Suprapubic skin (tissue), 4 donors: ENCODE results near the gene RNF217. TPM values are rescaled to one million over a fixed set of nuclear protein-coding genes. Genes with fewer than 3 reads are reported as not detected.
A peak's percentile ranks its signal among the peaks of the same experiment; 100 is the strongest.
"Not testable (repeated sequence)": the region's sequence is repeated elsewhere in the genome, so short reads cannot be mapped to it uniquely, and the experiment has no call there.

Experiments
- DNase-seq, 2 donors: peaks; one replicate each; pipeline ENCODE4 v3.0.0-alpha.2; 2019; ENCODE audit warnings: low spot score in 2 of 2
- H3K27ac ChIP-seq: fragments of 200-600 bp; sonication (generic); one replicate; pipeline ENCODE4 v1.5.1; 2019
- H3K27me3 ChIP-seq: fragments of 200-600 bp; sonication (generic); one replicate; pipeline ENCODE4 v1.5.1; 2019
- H3K36me3 ChIP-seq: fragments of 200-600 bp; sonication (generic); one replicate; pipeline ENCODE4 v1.5.1; 2019
- H3K4me1 ChIP-seq: fragments of 200-600 bp; sonication (generic); one replicate; pipeline ENCODE4 v1.5.1; 2019
- H3K4me3 ChIP-seq: fragments of 200-600 bp; sonication (generic); one replicate; pipeline ENCODE4 v1.5.1; 2019; ENCODE audit warnings: mild to moderate bottlenecking
- H3K9me3 ChIP-seq: fragments of 200-600 bp; sonication (generic); one replicate; pipeline ENCODE4 v1.5.1; 2019
- CTCF ChIP-seq, 2 donors: fragments of 200-600 bp in 1 of 2; fragments of 450-650 bp in 1 of 2; sonication (generic) in 1 of 2; IDR thresholded peaks; one replicate each; pipeline ENCODE4 v1.5.1; 2016 to 2019; ENCODE audit warnings: antibody characterized with exemption in 2 of 2, mild to moderate bottlenecking in 1 of 2, moderate library complexity in 1 of 2
- EP300 ChIP-seq: sonication (generic); formaldehyde crosslinking; IDR thresholded peaks from one replicate; pipeline ENCODE4 v1.6.1; 2017; ENCODE audit warnings: antibody characterized with exemption
- POLR2A ChIP-seq, 2 donors: fragments of 450-650 bp; IDR thresholded peaks; one replicate each; pipeline ENCODE4 v1.6.1; 2017; ENCODE audit warnings: antibody characterized with exemption in 2 of 2, mild to moderate bottlenecking in 2 of 2, moderate library complexity in 2 of 2
- POLR2AphosphoS5 ChIP-seq, 3 donors: sonication (generic); formaldehyde crosslinking; IDR thresholded peaks; one replicate each; pipeline ENCODE4 v1.6.1; 2017; ENCODE audit warnings: antibody characterized with exemption in 3 of 3
- WGBS: methylation state at CpG from one replicate; pipeline ENCODE4 v1.1.5; 2018; 5-methylcytosine and 5-hydroxymethylcytosine counted together
- total RNA-seq, 4 donors: library from RNA; depleted of rRNA; stranded (reverse); fragments of >200 nt; gene quantifications; one replicate each; pipeline ENCODE4 v1.1.0, GENCODE V29; 2016

The RNF217 gene
- total RNA-seq, 4 donors from 2014 or later = 32.3 to 55.1 (median 43.3) TPM

- 1% methylated on average over 21 of the region's 65 CpGs for WGBS
- H3K9me3 ChIP-seq = no peaks in the 10 kb centered on the region
- TF ChIP-seq POLR2AphosphoS5 (IDR thresholded peaks at IDR 0.05) (no peak), CTCF (IDR thresholded peaks at IDR 0.05) (no peak), EP300 (no peak), POLR2A (IDR thresholded peaks at IDR 0.05) (no peak)
- no peaks in the 10 kb centered on the region for H3K36me3 ChIP-seq
- peak overlapping the region; percentile 95 for H3K27ac ChIP-seq
- peaks cover 50% of the 10 kb centered on the region for H3K4me1 ChIP-seq
- no peaks in the 10 kb centered on the region for H3K27me3 ChIP-seq
- H3K4me3 ChIP-seq = peak overlapping the region; percentile 86
- peak in 1 of 2 donors; percentile 72 for DNase-seq
Observed at GRCh38 chr6:124962639-124963415, 590 bp downstream of the RNF217 start.

- H3K4me1 ChIP-seq = peaks cover 55% of the 10 kb centered on the region
- WGBS = 3% methylated on average over 9 of the region's 9 CpGs
- no peaks in the 10 kb centered on the region for H3K9me3 ChIP-seq
- H3K36me3 ChIP-seq = no peaks in the 10 kb centered on the region
- H3K27ac ChIP-seq = peak overlapping the region; percentile 95
- TF ChIP-seq POLR2A (IDR thresholded peaks at IDR 0.05) (no peak), CTCF (IDR thresholded peaks at IDR 0.05) (no peak), POLR2AphosphoS5 (IDR thresholded peaks at IDR 0.05) (no peak)
- no peaks in the 10 kb centered on the region for H3K27me3 ChIP-seq
- no peak for DNase-seq
- peak overlapping the region; percentile 86 for H3K4me3 ChIP-seq
Observed at GRCh38 chr6:124963416-124963785, 1.2 kb downstream of the RNF217 start.

- H3K36me3 ChIP-seq = no peaks in the 10 kb centered on the region
- no peaks in the 10 kb centered on the region for H3K27me3 ChIP-seq
- H3K27ac ChIP-seq = peak overlapping the region; percentile 95
- peak overlapping the region; percentile 86 for H3K4me3 ChIP-seq
- WGBS = 12% methylated on average over 6 of the region's 6 CpGs
- DNase-seq = peak in 1 of 2 donors; percentile 71
- H3K4me1 ChIP-seq = peaks cover 57% of the 10 kb centered on the region
- TF ChIP-seq EP300 (no peak), POLR2A (IDR thresholded peaks at IDR 0.05) (peak in 1 of 2 donors; percentile 24), POLR2AphosphoS5 (IDR thresholded peaks at IDR 0.05) (peak in 2 of 3 donors; percentile 90 to 93), CTCF (IDR thresholded peaks at IDR 0.05) (no peak)
- no peaks in the 10 kb centered on the region for H3K9me3 ChIP-seq
Observed at GRCh38 chr6:124963831-124964763, 1.9 kb downstream of the RNF217 start.

- Histone ChIP-seq H3K9me3 (no peaks in the 10 kb centered on the region), H3K36me3 (no peaks in the 10 kb centered on the region), H3K4me3 (peak overlapping the region; percentile 86), H3K27ac (peak overlapping the region; percentile 95), H3K4me1 (peaks cover 57% of the 10 kb centered on the region), H3K27me3 (no peaks in the 10 kb centered on the region)
- 32% methylated on average over 3 of the region's 3 CpGs for WGBS
- TF ChIP-seq EP300 = no peak
- TF ChIP-seq POLR2A (IDR thresholded peaks at IDR 0.05) = no peak
- no peak for TF ChIP-seq POLR2AphosphoS5 (IDR thresholded peaks at IDR 0.05)
- TF ChIP-seq CTCF (IDR thresholded peaks at IDR 0.05) = no peak
- no peak for DNase-seq
Observed at GRCh38 chr6:124964764-124965105, 2.5 kb downstream of the RNF217 start.

- Histone ChIP-seq H3K4me3 (peak overlapping the region; percentile 86), H3K4me1 (peaks cover 63% of the 10 kb centered on the region), H3K27ac (peak overlapping the region; percentile 95)
- not testable (repeated sequence) for H3K9me3 ChIP-seq, H3K36me3 ChIP-seq, H3K27me3 ChIP-seq, DNase-seq
- WGBS = 57% methylated on average over 3 of the region's 3 CpGs
Observed at GRCh38 chr6:124965424-124965850, 3.2 kb downstream of the RNF217 start.
